Embryonic facial prominence (tissue), 1 donor: Measurements from ENCODE around the gene ZC3H11A.
"Not testable (repeated sequence)": the region's sequence is repeated elsewhere in the genome, so short reads cannot be mapped to it uniquely, and the experiment has no call there.

ENCODE experiments used
- DNase-seq: peaks from one replicate; pipeline ENCODE4 v3.0.0-alpha.2; 2016; ENCODE audit errors: extremely low spot score

Gene ZC3H11A

DNA sequence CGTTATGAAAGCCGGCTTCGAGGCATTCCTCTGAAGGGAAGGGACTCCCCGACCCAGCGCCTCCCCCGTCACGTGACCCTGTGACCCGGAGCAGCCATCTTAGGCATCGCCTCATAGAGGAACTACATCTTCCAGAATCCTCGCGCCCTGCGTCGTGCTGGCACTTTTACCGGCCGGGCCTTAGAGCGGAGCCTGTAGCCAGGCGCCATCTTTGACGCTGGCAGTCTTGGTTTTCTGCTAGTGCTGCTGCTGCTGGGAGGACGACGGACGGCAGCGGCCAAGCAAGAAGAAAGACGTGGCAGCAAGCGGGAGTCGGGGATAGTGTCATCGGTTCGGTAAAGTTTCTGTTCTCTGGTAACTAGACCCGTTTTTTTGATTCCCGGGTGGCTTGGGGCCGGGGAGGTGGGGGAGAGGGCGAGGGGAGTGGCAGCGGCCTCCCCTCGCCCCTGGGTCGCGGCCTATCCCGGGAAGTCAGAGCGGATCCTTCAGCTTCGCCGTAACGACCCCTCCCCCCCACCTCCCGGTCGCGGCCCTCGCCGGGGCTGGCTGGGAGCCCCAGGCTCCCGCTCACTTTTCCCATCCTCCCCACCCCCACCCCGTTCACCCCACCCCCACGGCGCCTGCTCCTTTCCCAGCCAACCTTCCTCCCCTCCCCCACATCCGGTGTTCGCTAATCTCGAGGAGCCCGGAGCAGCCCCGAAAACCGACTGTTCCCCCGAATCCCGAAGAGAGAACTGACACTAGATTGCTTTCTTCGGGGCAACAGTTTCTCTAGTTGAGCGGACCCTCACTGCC is at the start of gene ZC3H11A, which contains the start of gene ZBED6:
ZC3H11A (plus strand) TSS at position 183 of the 795 bp plus-strand sequence. CDS start 21,448 bp downstream, outside the sequence.
ZBED6 (plus strand) TSS at position 183 of the 795 bp plus-strand sequence. CDS start 1,900 bp downstream, outside the sequence.
- peak; percentile 97 for DNase-seq

GRCh38 chr1:203746281-203746680 is 49.1 kb upstream of the ZC3H11A start:
- no peak for DNase-seq

- DNase-seq, result peak; percentile 9
Observed at GRCh38 chr1:203751051-203751450, 44.4 kb upstream of the ZC3H11A start.

DNA sequence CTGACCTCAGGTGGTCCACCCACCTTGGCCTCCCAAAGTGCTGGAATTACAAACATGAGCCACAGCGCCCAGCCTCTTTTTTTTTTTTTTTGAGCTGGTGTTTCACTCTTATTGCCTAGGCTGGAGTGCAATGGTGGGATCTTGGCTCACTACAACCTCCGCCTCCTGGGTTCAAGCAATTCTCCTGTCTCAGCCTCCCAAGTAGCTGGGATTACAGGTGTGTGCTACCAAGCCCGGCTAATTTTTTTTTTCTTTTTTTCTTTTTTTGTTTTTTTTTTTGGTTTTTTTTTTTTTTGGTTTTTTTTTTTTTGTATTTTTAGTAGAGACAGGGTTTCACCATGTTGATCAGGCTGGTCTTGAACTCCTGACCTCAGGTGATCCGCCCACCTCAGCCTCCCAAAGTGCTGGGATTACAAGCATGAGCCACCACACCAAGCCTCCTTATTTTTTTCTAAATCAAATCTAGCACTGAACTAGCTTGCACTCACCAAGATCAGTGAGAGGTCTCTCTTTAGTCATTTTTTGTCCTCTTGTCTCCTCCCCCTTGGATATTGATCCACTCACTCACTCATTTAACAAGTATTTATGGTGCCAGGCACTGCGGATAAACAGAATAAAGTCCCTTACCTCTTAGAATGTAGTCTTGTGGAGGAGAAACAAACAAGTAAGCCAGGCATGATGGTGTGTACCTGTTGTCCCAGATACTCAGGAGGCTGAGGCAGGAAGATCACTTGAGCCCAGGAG is 43.6 kb upstream of the ZC3H11A start:
- DNase-seq, result not testable (repeated sequence)

GRCh38 chr1:203754455-203754864 is 41.0 kb upstream of the ZC3H11A start:
- DNase-seq, result no peak

- DNase-seq, result no peak
Observed at GRCh38 chr1:203756036-203756435, 39.4 kb upstream of the ZC3H11A start.

GRCh38 chr1:203758749-203759148 is 36.7 kb upstream of the ZC3H11A start:
- DNase-seq, result not testable (repeated sequence)

GRCh38 chr1:203760506-203760905 is 34.9 kb upstream of the ZC3H11A start:
- DNase-seq, result no peak

GRCh38 chr1:203761958-203762357 is 33.5 kb upstream of the ZC3H11A start:
- not testable (repeated sequence) for DNase-seq

GRCh38 chr1:203763505-203763904 is 31.9 kb upstream of the ZC3H11A start:
- DNase-seq, result no peak

DNA sequence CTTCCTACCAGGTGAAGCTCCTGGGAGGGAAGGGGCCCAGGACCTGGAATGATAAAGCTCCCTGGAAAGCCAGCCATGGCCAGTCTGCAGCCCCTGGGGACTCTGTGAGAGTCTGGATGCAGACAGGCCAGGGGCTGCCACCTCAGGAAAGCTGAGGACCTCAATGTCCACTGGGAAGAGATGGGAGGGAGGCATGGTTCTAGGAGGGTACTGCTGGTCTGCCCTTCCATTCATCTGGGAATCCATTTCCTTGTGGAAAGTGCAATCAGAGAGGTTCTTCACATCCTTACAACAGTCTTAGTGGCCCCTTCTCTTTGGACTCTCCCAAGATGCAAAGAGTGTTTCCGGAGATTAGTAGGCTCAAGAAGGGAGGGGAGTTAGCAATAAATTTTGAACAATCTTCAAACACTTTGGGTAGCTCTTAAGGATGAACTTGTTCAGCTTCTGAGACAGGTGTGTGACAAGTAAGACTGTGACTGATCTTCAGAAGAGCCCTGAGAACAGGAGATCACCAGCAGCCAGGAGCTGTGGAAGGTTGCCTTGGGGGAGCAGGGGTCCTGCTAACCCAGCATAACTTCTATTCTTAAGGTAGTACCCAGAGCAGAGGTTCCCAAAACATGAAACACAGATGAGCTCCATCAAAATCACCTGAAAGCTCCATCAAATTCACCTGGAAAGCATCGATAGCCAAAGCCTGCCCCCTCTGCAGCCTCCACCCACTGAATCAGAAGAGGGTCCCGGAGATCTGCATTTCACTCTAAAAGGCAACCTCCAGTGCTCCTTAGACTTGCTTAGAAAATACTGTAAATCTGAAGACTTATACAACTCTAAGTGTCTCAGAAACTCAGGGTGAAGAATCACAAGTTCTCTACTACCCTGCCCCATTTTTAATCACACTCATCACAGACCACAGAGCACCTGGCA is 31.1 kb upstream of the ZC3H11A start:
- DNase-seq, result no peak

DNA sequence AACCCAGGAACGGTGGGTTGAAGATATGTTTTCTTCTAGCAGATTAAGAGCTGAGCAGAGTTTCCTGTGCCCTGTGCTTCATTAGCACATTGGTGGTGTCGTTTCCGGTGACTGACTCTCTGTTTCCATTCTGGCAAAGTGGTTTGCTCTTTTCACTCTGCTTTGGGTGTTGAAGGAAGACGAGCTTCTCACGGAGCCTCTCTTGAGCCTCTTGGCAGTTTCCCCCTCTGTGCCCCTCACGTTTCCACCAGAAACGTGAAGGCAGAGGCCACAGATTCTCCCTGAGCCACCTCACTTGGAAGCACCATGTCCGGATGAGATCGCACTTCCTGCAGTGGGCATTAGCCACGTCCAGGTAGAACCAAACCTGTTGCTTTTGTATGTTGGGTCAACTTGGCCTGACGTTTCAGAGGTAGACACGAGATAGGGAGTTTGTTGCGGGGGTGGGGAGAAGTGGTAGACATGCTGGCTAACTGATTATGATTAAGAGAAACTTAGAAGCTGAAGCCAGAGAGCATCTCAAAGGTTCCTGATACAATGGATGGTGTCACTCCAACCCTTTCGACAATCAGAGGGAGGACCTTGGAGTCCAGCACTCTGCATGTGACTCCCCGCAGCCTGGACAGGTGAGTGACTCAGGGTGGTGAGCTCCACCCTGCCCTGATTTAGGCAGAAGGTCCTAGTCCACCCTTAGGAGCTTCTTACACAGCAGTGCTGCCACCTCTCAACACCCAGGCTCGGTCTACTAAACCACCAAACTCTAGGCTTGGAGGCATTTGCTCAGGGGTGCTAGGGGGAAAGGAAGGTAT is 30.2 kb upstream of the ZC3H11A start, which contains the start of gene LAX1:
LAX1 (plus strand) TSS at position 155 of the 809 bp plus-strand sequence; CDS start at position 538, 383 bp downstream.
- DNase-seq, result no peak

- no peak for DNase-seq
Observed at GRCh38 chr1:203768256-203768655, 27.2 kb upstream of the ZC3H11A start.

- peak; percentile 78 for DNase-seq
Observed at GRCh38 chr1:203769505-203770343, 25.7 kb upstream of the ZC3H11A start.

DNA sequence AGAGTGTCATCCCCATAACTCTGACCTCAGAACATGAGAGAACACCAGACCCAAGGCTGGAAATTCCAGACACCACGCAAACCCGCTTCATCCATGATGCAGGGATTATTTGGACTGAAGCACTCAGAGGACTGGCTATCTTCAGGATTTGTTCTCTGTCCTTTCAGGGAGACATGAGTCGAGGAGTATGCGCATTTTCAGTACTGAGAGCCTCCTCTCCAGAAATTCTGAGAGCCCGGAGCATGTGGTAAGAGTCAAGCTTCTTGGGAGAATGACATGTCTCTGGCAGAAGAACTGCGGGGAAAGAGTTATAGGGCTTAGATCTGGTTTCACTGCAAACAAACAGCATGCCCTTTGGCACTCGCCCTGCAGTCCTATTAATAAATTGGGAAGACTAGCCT is 23.5 kb upstream of the ZC3H11A start:
- no peak for DNase-seq

DNA sequence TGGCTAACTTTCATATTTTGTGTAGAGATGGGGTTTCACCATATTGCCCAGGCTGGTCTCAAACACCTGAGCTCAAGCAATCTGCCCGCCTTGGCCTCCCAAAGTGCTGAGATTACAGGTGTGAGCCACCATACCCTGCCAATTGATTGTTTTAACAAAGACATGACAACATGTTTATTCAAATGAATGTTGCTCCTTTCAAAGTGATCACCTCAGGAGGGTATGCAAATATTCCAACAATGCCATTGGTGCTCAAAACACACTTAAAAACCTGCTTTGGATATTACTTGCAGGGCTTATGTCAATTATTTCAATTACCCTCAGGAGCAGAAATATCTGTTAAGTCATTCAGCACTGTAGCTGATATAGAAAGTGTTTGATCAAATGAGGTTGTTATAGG is 22.6 kb upstream of the ZC3H11A start:
- no peak for DNase-seq

DNA sequence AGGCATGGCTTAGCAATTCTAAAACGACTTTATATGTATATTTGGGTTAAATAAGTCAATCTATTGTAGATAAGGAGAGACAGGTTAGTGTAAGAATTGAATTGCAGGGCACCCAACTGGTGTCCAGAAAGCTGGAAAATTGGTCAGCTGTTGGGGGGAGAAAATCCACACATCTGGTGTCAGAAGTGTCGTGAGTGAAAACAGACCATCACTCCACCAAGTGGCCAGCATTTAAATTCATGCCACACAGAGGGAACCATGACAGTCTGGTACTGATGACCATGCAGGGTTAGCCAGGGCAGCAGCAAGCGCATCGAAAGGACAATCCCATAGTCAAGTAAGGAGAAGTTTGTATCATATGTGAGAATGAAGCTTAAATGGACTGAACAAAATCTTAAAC is 18.8 kb upstream of the ZC3H11A start:
- DNase-seq, result no peak

GRCh38 chr1:203777596-203777995 is 17.8 kb upstream of the ZC3H11A start:
- no peak for DNase-seq

- no peak for DNase-seq
Observed at GRCh38 chr1:203778146-203778545, 17.3 kb upstream of the ZC3H11A start.

DNA sequence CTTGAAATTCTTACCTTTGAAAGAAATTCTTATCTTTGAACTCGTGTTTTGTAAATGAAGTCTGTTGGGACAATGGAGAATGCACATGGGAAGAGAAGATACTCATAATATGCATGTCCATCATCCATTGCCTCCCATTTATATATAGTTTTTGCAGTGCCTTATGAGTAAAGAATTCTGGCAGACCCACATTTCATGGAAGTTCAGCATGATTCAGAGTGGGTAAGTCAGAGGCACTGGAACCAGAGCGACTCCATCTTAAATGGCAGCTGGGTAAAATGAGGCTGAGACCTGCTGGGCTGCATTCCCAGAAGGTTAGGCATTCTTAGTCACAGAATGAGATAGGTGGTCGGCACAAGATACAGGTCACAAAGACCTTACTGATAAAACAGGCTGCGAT is 16.6 kb upstream of the ZC3H11A start:
- no peak for DNase-seq
